GM18867 (cell line): ENCODE results near the gene PI4KA.
"Not testable (repeated sequence)": the region's sequence is repeated elsewhere in the genome, so short reads cannot be mapped to it uniquely, and the experiment has no call there.

Experiments used
- ATAC-seq: cut with Tn5 transposase; IDR thresholded peaks from one replicate; pipeline ENCODE4 v1.9.1; 2021; ENCODE audit warnings: mild to moderate bottlenecking, moderate library complexity; ENCODE audit not compliant: unreplicated experiment

Gene PI4KA

GRCh38 chr22:20752104-20752741 lies 106.4 kb downstream of the PI4KA start:
- ATAC-seq = no peak

GRCh38 chr22:20751185-20751851 lies 107.3 kb downstream of the PI4KA start:
- no peak for ATAC-seq

- ATAC-seq = peak; percentile 50
Observed at GRCh38 chr22:20750461-20751184, 108.0 kb downstream of the PI4KA start.

GRCh38 chr22:20749453-20749852 lies 109.2 kb downstream of the PI4KA start:
- peak; percentile 4 for ATAC-seq

- ATAC-seq = peak; percentile 59
Observed at GRCh38 chr22:20748731-20749428, 109.7 kb downstream of the PI4KA start.

- ATAC-seq = no peak
Observed at GRCh38 chr22:20748082-20748481, 110.5 kb downstream of the PI4KA start.

GRCh38 chr22:20747223-20747622 lies 111.4 kb downstream of the PI4KA start:
- no peak for ATAC-seq

- ATAC-seq = no peak
Observed at GRCh38 chr22:20746431-20747189, 112.0 kb downstream of the PI4KA start.

GRCh38 chr22:20745119-20745518 lies 113.5 kb downstream of the PI4KA start:
- no peak for ATAC-seq

- ATAC-seq = no peak
Observed at GRCh38 chr22:20744456-20744855, 114.2 kb downstream of the PI4KA start.

- ATAC-seq = no peak
Observed at GRCh38 chr22:20742764-20743163, 115.8 kb downstream of the PI4KA start.

- ATAC-seq = no peak
Observed at GRCh38 chr22:20741634-20742581, 116.7 kb downstream of the PI4KA start.

- no peak for ATAC-seq
Observed at GRCh38 chr22:20741008-20741633, 117.5 kb downstream of the PI4KA start.

- no peak for ATAC-seq
Observed at GRCh38 chr22:20740222-20740951, 118.2 kb downstream of the PI4KA start.

GRCh38 chr22:20738394-20739089 lies 120.1 kb downstream of the PI4KA start:
- ATAC-seq = no peak

GRCh38 chr22:20736891-20737290 lies 121.7 kb downstream of the PI4KA start:
- not testable (repeated sequence) for ATAC-seq

GRCh38 chr22:20735356-20736162 lies 123.1 kb downstream of the PI4KA start:
- ATAC-seq = not testable (repeated sequence)
